Measurements from ENCODE around the gene THSD4. TPM values are rescaled to one million over a fixed set of nuclear protein-coding genes. Genes with fewer than 3 reads are reported as not detected.

Gene THSD4
- total RNA-seq, 4 donors from 2014 or later: 39.4 to 232 (median 127) TPM

- WGBS, 2 donors: 85 to 86% methylated on average over 6 of the region's 6 CpGs
- intact Hi-C loops (cut with DNase I): no loop called here
- Histone ChIP-seq H3K4me1 (peaks cover 0 to 13% (median 6%) of the 10 kb centered on the region in 3 donors), H3K27me3 (no peaks in the 10 kb centered on the region), H3K9me3 (no peaks in the 10 kb centered on the region), H3K4me3 (no peak overlapping the region), H3K36me3 (peaks cover 0 to 11% (median 0%) of the 10 kb centered on the region in 3 donors), H3K27ac (no peak overlapping the region)
- DNase-seq: no peak
- no peak for TF ChIP-seq POLR2A (IDR thresholded peaks at IDR 0.05)
- no peak for TF ChIP-seq CTCF (IDR thresholded peaks at IDR 0.05)
Observed at GRCh38 chr15:71242292-71242691, 127.0 kb downstream of the THSD4 start.

DNA sequence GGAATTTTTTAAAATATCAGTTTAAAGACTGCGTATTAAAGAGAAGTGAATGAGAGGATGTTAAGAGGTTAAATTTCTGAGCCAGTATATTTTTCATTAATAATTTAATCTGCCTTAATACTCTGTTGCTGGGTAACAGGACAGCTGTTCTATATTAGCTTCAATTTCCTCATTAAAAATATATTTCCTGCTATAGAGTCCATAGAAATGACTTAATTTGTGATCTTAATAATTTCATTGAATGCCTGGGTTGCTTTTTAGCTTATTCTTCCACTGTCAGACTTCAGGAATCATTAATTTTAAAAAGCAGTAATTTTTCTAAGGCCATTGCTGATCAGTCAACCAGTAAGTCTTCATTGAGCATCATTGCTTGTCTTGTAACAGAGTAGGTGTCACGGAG is 129.0 kb downstream of the THSD4 start:
- intact Hi-C loops (cut with DNase I): no loop called here
- H3K4me1 ChIP-seq: peaks cover 0 to 7% (median 0%) of the 10 kb centered on the region in 3 donors
- H3K4me3 ChIP-seq: no peak overlapping the region
- WGBS, 2 donors: 95% methylated on average over 2 of the region's 2 CpGs
- H3K27ac ChIP-seq: no peak overlapping the region
- H3K27me3 ChIP-seq: no peaks in the 10 kb centered on the region
- DNase-seq: no peak
- no peak for TF ChIP-seq POLR2A (IDR thresholded peaks at IDR 0.05)
- no peak for TF ChIP-seq CTCF (IDR thresholded peaks at IDR 0.05)
- H3K36me3 ChIP-seq: peaks cover 0 to 11% (median 0%) of the 10 kb centered on the region in 3 donors
- H3K9me3 ChIP-seq: no peaks in the 10 kb centered on the region

- H3K9me3 ChIP-seq: no peaks in the 10 kb centered on the region
- H3K36me3 ChIP-seq: peaks cover 0 to 11% (median 0%) of the 10 kb centered on the region in 3 donors
- 31 to 69% methylated on average over 2 of the region's 2 CpGs for WGBS, 2 donors
- H3K27me3 ChIP-seq: no peaks in the 10 kb centered on the region
- H3K27ac ChIP-seq: no peak overlapping the region
- intact Hi-C loops (cut with DNase I): no loop called here
- H3K4me1 ChIP-seq: peaks cover 0 to 7% (median 0%) of the 10 kb centered on the region in 3 donors
- DNase-seq: no peak
- TF ChIP-seq POLR2A (IDR thresholded peaks at IDR 0.05): no peak
- TF ChIP-seq CTCF (IDR thresholded peaks at IDR 0.05): no peak
- H3K4me3 ChIP-seq: no peak overlapping the region
Observed at GRCh38 chr15:71245588-71245987, 130.3 kb downstream of the THSD4 start.

DNA sequence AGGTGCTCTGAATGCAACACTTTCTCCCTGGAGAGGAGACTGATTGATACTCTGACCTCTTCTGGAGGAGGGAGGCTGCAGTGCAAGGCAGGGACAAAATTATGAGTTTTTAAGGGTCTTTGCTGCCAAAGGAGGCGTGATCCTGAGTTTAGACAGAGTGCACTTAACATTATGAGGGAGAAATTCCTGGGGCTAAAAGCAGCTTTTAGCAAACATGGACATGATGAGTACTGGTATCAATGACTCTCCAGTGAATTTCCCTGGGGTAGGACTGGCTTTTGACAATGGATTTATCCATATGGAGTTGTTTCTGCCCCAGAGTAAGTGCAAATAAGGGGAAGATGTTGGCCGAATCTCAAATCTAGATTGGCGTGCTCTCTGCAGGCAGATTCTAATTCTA is 133.1 kb downstream of the THSD4 start:
- H3K4me3 ChIP-seq: no peak overlapping the region
- no peak overlapping the region for H3K27ac ChIP-seq
- peaks cover 0 to 1% (median 0%) of the 10 kb centered on the region in 3 donors for H3K36me3 ChIP-seq
- WGBS, 2 donors: 76 to 94% methylated on average over 3 of the region's 3 CpGs
- no peak for TF ChIP-seq POLR2A (IDR thresholded peaks at IDR 0.05)
- TF ChIP-seq CTCF (IDR thresholded peaks at IDR 0.05): no peak
- intact Hi-C loops (cut with DNase I): no loop called here
- H3K27me3 ChIP-seq: no peaks in the 10 kb centered on the region
- peaks cover 0 to 7% (median 0%) of the 10 kb centered on the region in 3 donors for H3K4me1 ChIP-seq
- H3K9me3 ChIP-seq: no peaks in the 10 kb centered on the region
- DNase-seq: no peak

DNA sequence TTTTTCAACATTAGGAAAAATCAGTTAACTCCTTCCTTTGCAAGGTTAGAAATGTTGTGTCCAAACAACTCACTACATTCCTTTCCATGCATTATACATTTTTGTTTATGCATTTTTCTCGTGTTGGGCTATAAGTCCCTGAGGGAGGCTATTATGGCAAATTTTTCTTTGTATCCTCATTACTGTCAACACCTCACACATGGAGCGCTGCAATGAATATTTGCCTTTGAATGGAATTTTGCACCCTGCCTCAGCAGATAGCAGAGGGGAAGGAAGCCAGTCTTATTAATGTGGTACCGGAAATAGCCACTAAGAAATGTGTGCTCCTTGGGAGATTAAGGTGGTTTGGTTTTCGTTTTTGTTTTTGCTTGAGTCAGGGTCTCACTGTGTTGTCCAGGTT is 134.7 kb downstream of the THSD4 start:
- no peak for DNase-seq
- intact Hi-C loops (cut with DNase I): no loop called here
- peaks cover 0 to 6% (median 0%) of the 10 kb centered on the region in 3 donors for H3K4me1 ChIP-seq
- H3K4me3 ChIP-seq: no peak overlapping the region
- WGBS, 2 donors: 68 to 78% methylated on average over 4 of the region's 4 CpGs
- TF ChIP-seq POLR2A (IDR thresholded peaks at IDR 0.05) (no peak), CTCF (IDR thresholded peaks at IDR 0.05) (no peak)
- no peak overlapping the region for H3K27ac ChIP-seq
- no peaks in the 10 kb centered on the region for H3K36me3 ChIP-seq
- no peaks in the 10 kb centered on the region for H3K27me3 ChIP-seq
- H3K9me3 ChIP-seq: no peaks in the 10 kb centered on the region
